Loucy (cell line): ENCODE results near the gene TBC1D7.

Experiments used
- CTCF ChIP-seq: fragments of 200-600 bp; sonication (generic); conservative IDR thresholded peaks from 2 replicates; pipeline ENCODE4 v1.5.1; 2014; ENCODE audit warnings: mild to moderate bottlenecking, antibody characterized with exemption, low read length
- EZH2phosphoT487 ChIP-seq: fragments of 200-600 bp; IDR thresholded peaks from 2 replicates; pipeline ENCODE4 v1.6.1; 2018; ENCODE audit warnings: antibody characterized with exemption, mild to moderate bottlenecking, moderate library complexity, borderline replicate concordance

DNA sequence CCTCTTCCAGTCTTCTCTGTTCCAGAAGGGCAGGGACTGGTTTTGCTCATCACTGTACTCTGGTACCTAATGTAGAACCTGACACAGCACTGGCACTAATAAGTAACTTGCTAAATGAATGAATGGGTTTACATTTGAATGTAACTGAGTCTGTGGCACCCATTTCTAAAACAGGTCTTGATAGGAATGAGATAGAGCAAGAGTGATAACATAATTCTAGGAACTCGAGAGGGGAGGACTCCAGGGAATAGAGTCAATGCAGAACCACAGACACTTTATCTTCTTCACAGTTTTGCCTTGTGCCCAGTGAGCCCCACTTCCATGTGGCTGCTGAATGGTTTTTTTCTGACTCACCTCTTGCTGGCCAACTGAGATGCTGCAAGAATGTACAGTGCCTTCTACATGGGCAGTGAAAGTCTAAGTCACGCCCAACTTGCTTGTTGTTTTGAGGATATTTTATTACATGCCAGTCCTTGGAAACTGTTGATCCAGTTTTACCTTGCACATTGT is 61.1 kb downstream of the TBC1D7 start:
- TF ChIP-seq CTCF = no peak
- TF ChIP-seq EZH2phosphoT487 = no peak
